Heart left ventricle (tissue), 16 donors: ENCODE measurements around the gene SEC31A. TPM values are rescaled to one million over a fixed set of nuclear protein-coding genes. Genes with fewer than 3 reads are reported as not detected.

Experiments
- ATAC-seq, 4 donors: fragments of 200-7000 bp; cut with Tn5 transposase; one replicate each; pipeline ENCODE4 v1.9.1; 2020 to 2022; ENCODE audit warnings: moderate library complexity in 4 of 4, mild to moderate bottlenecking in 3 of 4, moderate number of reproducible peaks in 1 of 4
- DNase-seq, 5 donors: peaks; one replicate each; pipeline ENCODE4 v3.0.0-alpha.2; 2020
- H3K27ac ChIP-seq, 12 donors: fragments of 200-600 bp; sonication (generic) in 4 of 12; one replicate each; pipeline versions ENCODE4 v1.5.0 to v1.8.0; 2016 to 2022; ENCODE audit warnings: mild to moderate bottlenecking in 2 of 12
- H3K27me3 ChIP-seq, 9 donors: fragments of 200-600 bp; sonication (generic) in 2 of 9; one replicate each; pipeline versions ENCODE4 v1.5.1 to v1.8.0; 2016 to 2022; ENCODE audit warnings: mild to moderate bottlenecking in 3 of 9
- H3K36me3 ChIP-seq, 9 donors: fragments of 200-600 bp; sonication (generic) in 2 of 9; one replicate each; pipeline versions ENCODE4 v1.5.0 to v1.8.0; 2018 to 2022; ENCODE audit warnings: mild to moderate bottlenecking in 2 of 9
- H3K4me1 ChIP-seq, 12 donors: fragments of 200-600 bp; sonication (generic) in 4 of 12; one replicate each; pipeline versions ENCODE4 v1.5.0 to v1.8.0; 2016 to 2022; ENCODE audit warnings: mild to moderate bottlenecking in 3 of 12
- H3K4me3 ChIP-seq, 12 donors: fragments of 200-600 bp; sonication (generic) in 4 of 12; one replicate each; pipeline versions ENCODE4 v1.5.0 to v1.8.0; 2017 to 2022; ENCODE audit warnings: mild to moderate bottlenecking in 9 of 12, moderate library complexity in 4 of 12
- H3K9me3 ChIP-seq, 12 donors: fragments of 200-600 bp; sonication (generic) in 4 of 12; one replicate each; pipeline versions ENCODE4 v1.5.0 to v1.8.0; 2016 to 2022; ENCODE audit warnings: mild to moderate bottlenecking in 1 of 12
- POLR2A ChIP-seq, 2 donors: fragments of 450-650 bp; IDR thresholded peaks; one replicate each; pipeline ENCODE4 v1.6.1; 2017; ENCODE audit warnings: antibody characterized with exemption in 2 of 2, mild to moderate bottlenecking in 2 of 2, moderate library complexity in 2 of 2
- WGBS, 4 donors: extraction: QIAGEN DNeasy Blood & Tissue Kit in 2 of 4; methylation state at CpG; one replicate each; pipeline versions ENCODE4 v1.1.5 to v1.1.7; 2013 to 2018; 5-methylcytosine and 5-hydroxymethylcytosine counted together
- intact Hi-C, 10 donors: fragments of 100-400 bp; cut with DNase I; formaldehyde crosslinking; loops; one replicate each; pipeline versions ENCODE4 v1.11.1 to v1.14.2; 2022
- polyA plus RNA-seq, 2 donors: library from polyadenylated mRNA; stranded (reverse); fragments of 200-250 nt; gene quantifications; one replicate each; pipeline ENCODE4 v1.2.3, GENCODE V29; 2013
- total RNA-seq, 9 donors: library from RNA; depleted of rRNA in 2 of 9; stranded (reverse); fragments of >200 nt in 2 of 9; fragmentation: NEBNext Ultra II Directional in 3 of 9; extraction: Animal tissue kit (Norgen Biotek cat#: 25700) in 3 of 9; gene quantifications; one replicate each; pipeline versions ENCODE4 v1.1.0 to v1.2.4, GENCODE V29; 2016 to 2023
- TF ChIP-seq, protein P1 (sequence below), 12 donors: fragments of 200-600 bp; sonication (generic) in 4 of 12; IDR thresholded peaks; one replicate each; pipeline versions ENCODE4 v1.5.0 to v1.8.0; 2018 to 2022; ENCODE audit warnings: antibody characterized with exemption in 12 of 12, mild to moderate bottlenecking in 5 of 12
- donor health status: ischemic (EF 13 %, LVEDD 7.1; RV severe dilation, severe dysfunction).
- donor health status: healthy with polysubstance abuse.
- donor health status: DM: no; HTN: yes; CAD: no.
- donor health status: DM: no; HTN: no; CAD: no.
- donor health status: ischemic (EF 25% LVEDD 6.9; RV normal size, moderate dysfunction).
- donor health status: ischemic (EF 25% LVEDD 5.7; RV mildly dilated, moderate dysfunction).
- donor health status: healthy.
- donor health status: DM: yes; HTN: yes; CAD: no.
- donor health status: ischemic (EF 35%, LVEDD 5.7; RV mildly dilated, moderate dysfunction).
- donor health status: nonischemic (EF 11% LVEDD 7.7; RV severe dilation, severe dysfunction).
- donor health status: DM: yes; HTN: yes; CAD: no.
- donor health status: PGD.
- donor health status: ischemic (EF 29% LVEDD 5.4; RV normal size, mild dysfunction).
- donor health status: nonischemic (EF 23%, LVEDD 6.1; RV moderate dilation, normal function).

SEC31A gene
- total and polyA plus RNA-seq, 11 donors, result 81.0 to 168 (median 101) TPM

DNA sequence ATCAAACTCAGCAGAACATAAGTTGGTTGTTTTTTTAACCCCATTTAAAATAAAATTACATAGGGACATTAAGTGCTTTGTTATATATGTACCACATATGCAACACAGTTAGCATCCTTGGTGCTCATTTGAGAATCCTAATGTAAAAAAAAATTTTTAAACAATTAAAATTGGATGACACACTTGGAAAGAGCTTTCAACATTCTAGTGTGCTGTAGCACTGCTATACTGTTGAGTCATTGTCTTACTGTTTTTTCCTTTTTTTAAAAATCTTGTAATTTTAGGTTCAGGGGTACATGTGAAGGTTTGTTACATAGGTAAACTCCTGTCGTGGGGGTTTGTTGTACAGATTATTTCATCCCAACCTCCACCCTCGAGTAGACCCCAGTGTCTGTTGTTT is 22.4 kb upstream of the SEC31A start:
- Histone ChIP-seq H3K4me1 (no peaks in the 10 kb centered on the region), H3K4me3 (no peak overlapping the region), H3K9me3 (no peaks in the 10 kb centered on the region), H3K36me3 (peaks cover 0 to 67% (median 19%) of the 10 kb centered on the region in 9 donors), H3K27ac (no peak overlapping the region), H3K27me3 (no peaks in the 10 kb centered on the region)
- DNase-seq, result no peak
- TF ChIP-seq POLR2A (IDR thresholded peaks at IDR 0.05), result no peak
- TF ChIP-seq, protein P1, sequence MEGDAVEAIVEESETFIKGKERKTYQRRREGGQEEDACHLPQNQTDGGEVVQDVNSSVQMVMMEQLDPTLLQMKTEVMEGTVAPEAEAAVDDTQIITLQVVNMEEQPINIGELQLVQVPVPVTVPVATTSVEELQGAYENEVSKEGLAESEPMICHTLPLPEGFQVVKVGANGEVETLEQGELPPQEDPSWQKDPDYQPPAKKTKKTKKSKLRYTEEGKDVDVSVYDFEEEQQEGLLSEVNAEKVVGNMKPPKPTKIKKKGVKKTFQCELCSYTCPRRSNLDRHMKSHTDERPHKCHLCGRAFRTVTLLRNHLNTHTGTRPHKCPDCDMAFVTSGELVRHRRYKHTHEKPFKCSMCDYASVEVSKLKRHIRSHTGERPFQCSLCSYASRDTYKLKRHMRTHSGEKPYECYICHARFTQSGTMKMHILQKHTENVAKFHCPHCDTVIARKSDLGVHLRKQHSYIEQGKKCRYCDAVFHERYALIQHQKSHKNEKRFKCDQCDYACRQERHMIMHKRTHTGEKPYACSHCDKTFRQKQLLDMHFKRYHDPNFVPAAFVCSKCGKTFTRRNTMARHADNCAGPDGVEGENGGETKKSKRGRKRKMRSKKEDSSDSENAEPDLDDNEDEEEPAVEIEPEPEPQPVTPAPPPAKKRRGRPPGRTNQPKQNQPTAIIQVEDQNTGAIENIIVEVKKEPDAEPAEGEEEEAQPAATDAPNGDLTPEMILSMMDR (IDR thresholded peaks at IDR 0.05), result no peak
- 45 to 49% (median 48%) methylated on average over 2 of the region's 2 CpGs for WGBS, 4 donors
- intact Hi-C loops, result no loop called here
- ATAC-seq, result no peak

DNA sequence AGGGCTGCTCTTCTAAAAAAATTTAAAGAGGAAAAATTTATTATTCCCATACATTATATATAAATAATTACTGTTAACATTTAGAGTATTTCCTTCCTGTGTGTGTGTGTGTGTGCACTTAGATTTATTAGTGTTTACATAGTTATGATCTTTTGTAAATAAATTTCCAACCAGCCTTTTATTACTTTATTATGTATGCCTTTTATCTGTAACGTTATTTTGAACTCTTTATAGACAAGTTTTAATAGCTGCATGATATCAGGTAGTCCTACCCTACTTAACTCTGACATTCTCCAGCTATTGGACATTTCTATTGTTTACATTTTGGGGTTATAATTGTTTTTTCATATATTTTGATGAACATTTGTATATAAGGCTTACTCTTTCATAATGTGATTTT is 18.4 kb upstream of the SEC31A start:
- no peak for DNase-seq
- Histone ChIP-seq H3K9me3 (no peaks in the 10 kb centered on the region), H3K4me1 (peaks cover 0 to 11% (median 0%) of the 10 kb centered on the region in 12 donors), H3K27ac (no peak overlapping the region), H3K36me3 (peaks cover 0 to 83% (median 21%) of the 10 kb centered on the region in 9 donors), H3K27me3 (no peaks in the 10 kb centered on the region), H3K4me3 (no peak overlapping the region)
- TF ChIP-seq, protein P1 (IDR thresholded peaks at IDR 0.05), result no peak
- no peak for TF ChIP-seq POLR2A (IDR thresholded peaks at IDR 0.05)
- 58 to 68% (median 64%) methylated on average over 1 of the region's 1 CpG for WGBS, 4 donors
- ATAC-seq, result no peak
- intact Hi-C loops, result loop anchor here in 1 of 10 donors (10.0 kb wide), 1 partner anchor 105 kb away; the partner anchor contains the start of gene LIN54

DNA sequence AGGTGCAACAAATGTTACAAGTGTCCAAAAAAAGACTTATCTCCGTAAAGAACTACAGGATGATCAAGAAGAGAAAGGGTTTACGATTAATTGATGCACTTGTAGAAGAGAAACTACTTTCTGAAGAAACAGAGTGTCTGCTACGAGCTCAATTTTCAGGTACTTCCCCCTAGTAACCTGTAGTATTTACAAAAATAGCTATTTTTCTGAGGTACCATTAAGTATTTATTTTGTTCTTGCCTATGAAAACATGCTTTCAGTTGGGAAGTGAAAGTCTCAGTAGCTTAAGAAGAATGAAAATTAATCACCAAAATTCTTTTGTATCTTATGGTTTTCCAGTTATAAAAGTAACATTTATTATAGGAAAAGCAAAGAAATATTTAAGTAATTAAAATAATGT is 15.5 kb upstream of the SEC31A start:
- TF ChIP-seq, protein P1 (IDR thresholded peaks at IDR 0.05), result no peak
- no peak for TF ChIP-seq POLR2A (IDR thresholded peaks at IDR 0.05)
- ATAC-seq (no peak), DNase-seq (no peak)
- 91 to 95% (median 94%) methylated on average over 3 of the region's 3 CpGs for WGBS, 4 donors
- intact Hi-C loops, result loop anchor here in 1 of 10 donors (10.0 kb wide), 1 partner anchor 108 kb away; the partner anchor contains the start of gene LIN54
- Histone ChIP-seq H3K9me3 (no peaks in the 10 kb centered on the region), H3K4me1 (peaks cover 0 to 17% (median 5%) of the 10 kb centered on the region in 12 donors), H3K36me3 (peaks cover 0 to 65% (median 21%) of the 10 kb centered on the region in 9 donors), H3K27ac (no peak overlapping the region), H3K4me3 (no peak overlapping the region), H3K27me3 (no peaks in the 10 kb centered on the region)

DNA sequence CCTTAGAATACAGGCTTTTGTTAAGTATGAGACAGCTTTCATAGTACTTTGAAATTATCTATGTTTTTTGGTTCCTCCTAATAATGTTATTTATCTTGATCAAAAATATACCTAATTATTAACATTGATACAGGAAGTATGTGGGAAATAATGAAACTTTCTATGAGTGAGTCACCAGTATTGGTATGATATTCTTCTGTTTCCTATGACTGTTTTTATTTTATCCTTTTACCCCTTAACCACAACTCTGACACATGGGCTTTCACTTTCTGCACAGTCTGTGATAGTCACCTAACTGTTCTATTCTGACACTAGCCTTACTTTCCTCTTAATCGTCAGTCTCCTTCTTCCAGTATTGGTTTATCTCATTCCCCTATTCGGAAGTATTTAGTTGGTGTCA is 14.3 kb upstream of the SEC31A start:
- Histone ChIP-seq H3K36me3 (peaks cover 0 to 56% (median 20%) of the 10 kb centered on the region in 9 donors), H3K27ac (no peak overlapping the region), H3K4me1 (peaks cover 0 to 21% (median 7%) of the 10 kb centered on the region in 12 donors), H3K4me3 (no peak overlapping the region), H3K9me3 (no peaks in the 10 kb centered on the region), H3K27me3 (no peaks in the 10 kb centered on the region)
- no peak for DNase-seq
- WGBS, 4 donors, result 80 to 85% (median 83%) methylated on average over 2 of the region's 2 CpGs
- TF ChIP-seq, protein P1 (IDR thresholded peaks at IDR 0.05), result no peak
- no peak for TF ChIP-seq POLR2A (IDR thresholded peaks at IDR 0.05)
- no peak for ATAC-seq
- intact Hi-C loops, result loop anchor here in 1 of 10 donors (10.0 kb wide), 1 partner anchor 110 kb away; the partner anchor contains the start of gene LIN54
